ENCODE data around the gene PRICKLE4.

GRCh38 chr6:41733707-41734665 lies 46.6 kb upstream of the PRICKLE4 start:
- no peak for TF ChIP-seq EP300 (IDR thresholded peaks at IDR 0.05)
- peak in 1 of 3 experiments; percentile 6 for TF ChIP-seq CTCF (IDR thresholded peaks at IDR 0.05)
- TF ChIP-seq POLR2AphosphoS5 (IDR thresholded peaks at IDR 0.05) = peak in 1 of 2 donors; percentile 30
